Smooth muscle cell (in vitro differentiated cells): ENCODE data around the gene SLC12A9. TPM values are rescaled to one million over a fixed set of nuclear protein-coding genes. Genes with fewer than 3 reads are reported as not detected.
"Not testable (repeated sequence)": the region's sequence is repeated elsewhere in the genome, so short reads cannot be mapped to it uniquely, and the experiment has no call there.

Experiments used
- DNase-seq: peaks from one replicate; lab custom pipeline; 2025; ENCODE audit not compliant: unreplicated experiment; lab: John Stamatoyannopoulos, UW
- H2AFZ ChIP-seq: fragments of 200-600 bp; sonication (generic); 2 replicates; pipeline ENCODE4 v1.6.0; 2016; ENCODE audit warnings: antibody characterized with exemption, low read depth, mild to moderate bottlenecking
- H3F3A ChIP-seq: fragments of 200-600 bp; sonication (generic); 2 replicates; pipeline ENCODE4 v1.6.0; 2017; ENCODE audit warnings: antibody characterized with exemption, low read depth
- H3K27ac ChIP-seq: fragments of 200-600 bp; sonication (generic); 2 replicates; pipeline ENCODE4 v1.5.1; 2016; ENCODE audit warnings: low read depth, mild to moderate bottlenecking
- H3K27me3 ChIP-seq: fragments of 200-600 bp; sonication (generic); 2 replicates; pipeline ENCODE4 v1.6.1; 2016; ENCODE audit warnings: low read depth, mild to moderate bottlenecking
- H3K36me3 ChIP-seq: fragments of 200-600 bp; sonication (generic); 2 replicates; pipeline ENCODE4 v1.5.1; 2016; ENCODE audit warnings: low read depth
- H3K4me1 ChIP-seq: fragments of 200-600 bp; sonication (generic); 2 replicates; pipeline ENCODE4 v1.5.1; 2016; ENCODE audit warnings: low read depth
- H3K4me2 ChIP-seq: fragments of 200-600 bp; sonication (generic); 2 replicates; pipeline ENCODE4 v1.6.0; 2016; ENCODE audit warnings: mild to moderate bottlenecking
- H3K4me3 ChIP-seq: fragments of 200-600 bp; sonication (generic); 2 replicates; pipeline ENCODE4 v1.5.1; 2016; ENCODE audit warnings: mild to moderate bottlenecking
- H3K79me2 ChIP-seq: fragments of 200-600 bp; sonication (generic); 2 replicates; pipeline ENCODE4 v1.6.0; 2016; ENCODE audit warnings: low read depth, mild to moderate bottlenecking
- H3K9ac ChIP-seq: fragments of 200-600 bp; sonication (generic); 2 replicates; pipeline ENCODE4 v1.6.0; 2016; ENCODE audit warnings: low read depth
- H3K9me3 ChIP-seq: fragments of 200-600 bp; sonication (generic); replicated peaks from 2 replicates; pipeline ENCODE4 v1.5.1; 2016; ENCODE audit warnings: low read depth
- H4K20me1 ChIP-seq: fragments of 200-600 bp; sonication (generic); 2 replicates; pipeline ENCODE4 v1.6.0; 2016; ENCODE audit warnings: low read depth
- CTCF ChIP-seq: fragments of 200-600 bp; sonication (generic); IDR thresholded peaks from 2 replicates; pipeline ENCODE4 v1.5.1; 2017; ENCODE audit warnings: borderline replicate concordance, mild to moderate bottlenecking, antibody characterized with exemption; ENCODE audit not compliant: insufficient read depth, poor library complexity, severe bottlenecking
- WGBS: methylation state at CpG from one replicate; pipeline ENCODE4 v1.1.7; 2016; ENCODE audit warnings: low lambda C conversion rate; 5-methylcytosine and 5-hydroxymethylcytosine counted together
- polyA plus RNA-seq: library from polyadenylated mRNA; unstranded; fragments of >200 nt; fragmentation: Nextera tagmentation; extraction: Ambion mirVana; gene quantifications from 2 replicates; pipeline ENCODE4 v1.2.1, GENCODE V29; 2016
- total RNA-seq: library from RNA; depleted of rRNA; stranded (reverse); fragments of >200 nt; gene quantifications from 2 replicates; pipeline ENCODE4 v1.2.3, GENCODE V29; 2014

Gene SLC12A9
- total and polyA plus RNA-seq, 2 experiments from 2014 or later = 8.9 to 12.1 TPM

- H3K4me2 ChIP-seq = no peak overlapping the region
- no peak for DNase-seq
- peaks cover 17% of the 10 kb centered on the region for H3F3A ChIP-seq
- no peaks in the 10 kb centered on the region for H3K79me2 ChIP-seq
- H2AFZ ChIP-seq = no peak overlapping the region
- 81% methylated on average over 21 of the region's 22 CpGs for WGBS
- no peak overlapping the region for H3K9ac ChIP-seq
- no peak overlapping the region for H3K4me3 ChIP-seq
- H3K27ac ChIP-seq = no peak overlapping the region
- TF ChIP-seq CTCF = no peak
- peaks cover 43% of the 10 kb centered on the region for H4K20me1 ChIP-seq
- H3K27me3 ChIP-seq = no peaks in the 10 kb centered on the region
- H3K36me3 ChIP-seq = no peaks in the 10 kb centered on the region
- H3K9me3 ChIP-seq = no peaks in the 10 kb centered on the region
- peaks cover 15% of the 10 kb centered on the region for H3K4me1 ChIP-seq
Observed at GRCh38 chr7:100804681-100805431, 47.7 kb upstream of the SLC12A9 start.

- peaks cover 15% of the 10 kb centered on the region for H3K4me1 ChIP-seq
- no peaks in the 10 kb centered on the region for H3K36me3 ChIP-seq
- TF ChIP-seq CTCF = no peak
- H2AFZ ChIP-seq = no peak overlapping the region
- DNase-seq = no peak
- no peaks in the 10 kb centered on the region for H3K79me2 ChIP-seq
- peaks cover 47% of the 10 kb centered on the region for H4K20me1 ChIP-seq
- no peak overlapping the region for H3K4me3 ChIP-seq
- H3K9me3 ChIP-seq = no peaks in the 10 kb centered on the region
- H3K27ac ChIP-seq = no peak overlapping the region
- no peak overlapping the region for H3K9ac ChIP-seq
- WGBS = 95% methylated on average over 9 of the region's 9 CpGs
- peaks cover 17% of the 10 kb centered on the region for H3F3A ChIP-seq
- H3K27me3 ChIP-seq = no peaks in the 10 kb centered on the region
- no peak overlapping the region for H3K4me2 ChIP-seq
Observed at GRCh38 chr7:100806276-100806675, 46.2 kb upstream of the SLC12A9 start.

GRCh38 chr7:100806883-100807282 lies 45.6 kb upstream of the SLC12A9 start:
- Histone ChIP-seq H3F3A (peaks cover 17% of the 10 kb centered on the region), H4K20me1 (peaks cover 47% of the 10 kb centered on the region), H3K4me1 (peaks cover 15% of the 10 kb centered on the region)
- H3K79me2 ChIP-seq, H3K9ac ChIP-seq, H3K4me3 ChIP-seq, H3K36me3 ChIP-seq, H3K4me2 ChIP-seq, H3K27ac ChIP-seq, DNase-seq, H3K9me3 ChIP-seq, H3K27me3 ChIP-seq, H2AFZ ChIP-seq: not testable (repeated sequence)
- 99% methylated on average over 6 of the region's 6 CpGs for WGBS

- Histone ChIP-seq H3K4me1 (peaks cover 6% of the 10 kb centered on the region), H3K9me3 (no peaks in the 10 kb centered on the region), H3K36me3 (no peaks in the 10 kb centered on the region), H3K79me2 (no peaks in the 10 kb centered on the region), H3K27ac (no peak overlapping the region), H3K4me2 (no peak overlapping the region), H3K4me3 (no peak overlapping the region), H3F3A (peaks cover 8% of the 10 kb centered on the region), H3K27me3 (no peaks in the 10 kb centered on the region), H4K20me1 (peaks cover 33% of the 10 kb centered on the region), H3K9ac (no peak overlapping the region), H2AFZ (no peak overlapping the region)
- no peak for TF ChIP-seq CTCF
- no peak for DNase-seq
- 94% methylated on average over 5 of the region's 5 CpGs for WGBS
Observed at GRCh38 chr7:100808354-100808875, 44.1 kb upstream of the SLC12A9 start.
